ENCODE results near the gene CAMK1G. TPM values are rescaled to one million over a fixed set of nuclear protein-coding genes. Genes with fewer than 3 reads are reported as not detected.

CAMK1G gene
- polyA plus RNA-seq, 1 of the 3 experiments (the other 2 are of a cell fraction): 15.1 TPM

DNA sequence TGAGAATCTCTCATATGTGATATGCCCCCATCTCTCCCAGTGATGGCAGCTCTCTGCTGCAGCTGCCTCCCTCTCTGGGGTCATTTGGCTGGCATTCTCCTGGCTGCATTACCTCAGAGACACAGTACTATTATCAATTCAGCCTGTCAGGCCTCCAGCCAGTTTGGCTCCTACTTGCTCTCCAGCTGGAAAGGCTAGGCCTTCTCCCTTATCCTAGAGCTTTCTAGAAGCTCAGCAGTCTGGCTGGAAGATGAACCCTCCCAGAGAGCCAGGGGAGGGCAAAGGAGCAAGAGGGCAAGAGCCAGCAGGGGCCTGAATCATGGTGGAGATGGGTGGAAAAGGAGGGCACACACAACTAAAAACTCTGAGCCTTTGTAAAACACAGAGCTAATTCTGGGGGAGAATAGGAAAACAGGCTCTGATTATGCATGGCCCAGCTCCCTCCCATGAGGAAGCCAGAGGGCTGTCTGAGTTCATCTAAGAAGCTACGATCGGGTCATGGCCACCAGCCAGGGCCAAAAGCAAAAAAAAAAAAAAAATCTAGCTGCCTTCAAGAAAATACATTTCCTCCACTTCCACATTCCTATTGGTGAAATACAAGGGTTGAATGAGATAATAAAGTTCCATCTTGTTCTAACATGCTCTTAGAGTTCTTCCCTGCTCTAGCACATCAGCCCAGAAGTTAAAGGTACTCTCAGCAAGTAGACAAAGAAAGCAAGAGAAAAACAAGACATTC is 59.9 kb downstream of the CAMK1G start (continued):
- no peak for TF ChIP-seq SMC3 (IDR thresholded peaks at IDR 0.05; ENCODE audit: low read depth, low read length)
- TF ChIP-seq, protein P1, sequence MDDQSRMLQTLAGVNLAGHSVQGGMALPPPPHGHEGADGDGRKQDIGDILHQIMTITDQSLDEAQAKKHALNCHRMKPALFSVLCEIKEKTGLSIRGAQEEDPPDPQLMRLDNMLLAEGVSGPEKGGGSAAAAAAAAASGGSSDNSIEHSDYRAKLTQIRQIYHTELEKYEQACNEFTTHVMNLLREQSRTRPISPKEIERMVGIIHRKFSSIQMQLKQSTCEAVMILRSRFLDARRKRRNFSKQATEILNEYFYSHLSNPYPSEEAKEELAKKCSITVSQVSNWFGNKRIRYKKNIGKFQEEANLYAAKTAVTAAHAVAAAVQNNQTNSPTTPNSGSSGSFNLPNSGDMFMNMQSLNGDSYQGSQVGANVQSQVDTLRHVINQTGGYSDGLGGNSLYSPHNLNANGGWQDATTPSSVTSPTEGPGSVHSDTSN (IDR thresholded peaks at IDR 0.05): peak; percentile 48
- 0 out of 4 replicates have a peak, but pooled peaks of 1 of the 2 experiments have one; percentile 11 for TF ChIP-seq EP300 (IDR thresholded peaks at IDR 0.05; ENCODE audit: borderline replicate concordance in 1 of 2, low read depth in 1 of 2, low read length in 1 of 2)
- peak; percentile 41; the same call in 1 of the 2 replicates for TF ChIP-seq TCF12 (IDR thresholded peaks at IDR 0.05)
- no peak for TF ChIP-seq EZH2phosphoT487 (IDR thresholded peaks at IDR 0.05; ENCODE audit: borderline replicate concordance, low read depth)
- TF ChIP-seq, protein P2, sequence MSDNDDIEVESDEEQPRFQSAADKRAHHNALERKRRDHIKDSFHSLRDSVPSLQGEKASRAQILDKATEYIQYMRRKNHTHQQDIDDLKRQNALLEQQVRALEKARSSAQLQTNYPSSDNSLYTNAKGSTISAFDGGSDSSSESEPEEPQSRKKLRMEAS (IDR thresholded peaks at IDR 0.05; ENCODE audit: low read depth): no peak
- no peak for TF ChIP-seq FOXM1 (IDR thresholded peaks at IDR 0.05; ENCODE audit: low read depth)
- TF ChIP-seq RCOR1 (IDR thresholded peaks at IDR 0.05; ENCODE audit: low read length): no peak
- TF ChIP-seq NRF1 (IDR thresholded peaks at IDR 0.05; ENCODE audit: low read depth, low read length): no peak
- peak; percentile 60 for TF ChIP-seq NFIC (IDR thresholded peaks at IDR 0.05; ENCODE audit: borderline replicate concordance)

GRCh38 chr1:209645574-209646452 is 62.3 kb downstream of the CAMK1G start:
- Histone ChIP-seq H4K20me1 (ENCODE audit: insufficient read depth) (no peaks in the 10 kb centered on the region), H3F3A (replicated peaks; ENCODE audit: insufficient read depth) (peaks cover 25% of the 10 kb centered on the region), H3K9ac (no peak overlapping the region), H3K36me3 (replicated peaks in 1 of 2; ENCODE audit: control insufficient read depth in 1 of 2, insufficient read depth in 2 of 2, low read length in 1 of 2) (no peaks in the 10 kb centered on the region), H3K9me2 (no peaks in the 10 kb centered on the region), H3K79me2 (ENCODE audit: insufficient read depth) (no peaks in the 10 kb centered on the region; the same call in 1 of the 2 replicates), H3K4me1 (ENCODE audit: control insufficient read depth in 1 of 2, insufficient read depth in 2 of 2, low read depth in 1 of 2, low read length in 1 of 2) (peaks cover 51 to 64% of the 10 kb centered on the region in 2 experiments), H2AFZ (ENCODE audit: low read depth) (no peak overlapping the region), H3K9me3 (no peaks in the 10 kb centered on the region), H3K27me3 (ENCODE audit: insufficient read depth) (no peaks in the 10 kb centered on the region), H3K27ac (ENCODE audit: low read depth in 2 of 2, low read length in 1 of 2) (no peak overlapping the region), H3K4me3 (ENCODE audit: low read depth in 2 of 2, low read length in 1 of 2) (no peak overlapping the region), H3K4me2 (peak overlapping the region; percentile 56; the same call in 1 of the 2 replicates)
- TF ChIP-seq POLR2AphosphoS5 (IDR thresholded peaks at IDR 0.05; ENCODE audit: low read depth, low read length): no peak
- no peak for TF ChIP-seq EP300 (IDR thresholded peaks at IDR 0.05; ENCODE audit: borderline replicate concordance in 1 of 2, low read depth in 1 of 2, low read length in 1 of 2)
- TF ChIP-seq SMC3 (IDR thresholded peaks at IDR 0.05; ENCODE audit: low read depth, low read length): no peak
- no peak for TF ChIP-seq RXRA (IDR thresholded peaks at IDR 0.05; ENCODE audit: borderline replicate concordance, low read depth)
- TF ChIP-seq ZBTB33 (IDR thresholded peaks at IDR 0.05; ENCODE audit: borderline replicate concordance, low read depth): no peak
- TF ChIP-seq EZH2phosphoT487 (IDR thresholded peaks at IDR 0.05; ENCODE audit: borderline replicate concordance, low read depth): no peak
- TF ChIP-seq MEF2A (IDR thresholded peaks at IDR 0.05; ENCODE audit: borderline replicate concordance, low read depth): no peak
- no peak for TF ChIP-seq YY1 (IDR thresholded peaks at IDR 0.05; ENCODE audit: low read depth)
- no peak for TF ChIP-seq CHD2 (IDR thresholded peaks at IDR 0.05; ENCODE audit: low read length, partially characterized antibody)
- TF ChIP-seq CTCF (IDR thresholded peaks at IDR 0.05): no peak
- TF ChIP-seq GABPA (IDR thresholded peaks at IDR 0.05; ENCODE audit: low read depth): no peak
- no peak for TF ChIP-seq MXI1 (IDR thresholded peaks at IDR 0.05; ENCODE audit: low read depth, low read length)
- TF ChIP-seq, protein P1 (IDR thresholded peaks at IDR 0.05): no peak
- TF ChIP-seq FOXJ3 (CRISPR knock-in tag; IDR thresholded peaks at IDR 0.05): no peak
- no peak for DNase-seq
- CTCF ChIA-PET: interaction anchor here (0.6 to 1.9 kb wide), 4 partner anchors 17 to 80 kb away, joined by 3 to 6 read pairs (median 3); no protein-coding TSS in a partner anchor
- 96% methylated on average over 16 of the region's 16 CpGs for WGBS (ENCODE audit: low lambda C conversion rate)
- POLR2A ChIA-PET: interaction anchor here (0.6 kb wide), 1 partner anchor 684 kb away, joined by 3 read pairs; no protein-coding TSS in a partner anchor

Measured in SK-N-SH (cell line).